Activated CD4-positive, alpha-beta T cell treated with anti-CD3 and anti-CD28 coated beads, Interleukin-2, amount 10 ng/mL, durations not matched to agents 7 days and 5 days (primary cell): ENCODE results near the gene DDB1. TPM values are rescaled to one million over a fixed set of nuclear protein-coding genes. Genes with fewer than 3 reads are reported as not detected.
A peak's percentile ranks its signal among the peaks of the same experiment; 100 is the strongest.

Source experiments
- CTCF ChIA-PET: fragments of 350-600 bp; sonication (Branson Sonifier 250); formaldehyde crosslinking; loops from one replicate; lab custom pipeline; 2021; ENCODE audit warnings: antibody characterized with exemption; lab: Charles Lee
- POLR2A ChIA-PET: fragments of 350-600 bp; sonication (Branson Sonifier 250); formaldehyde crosslinking; loops from one replicate; lab custom pipeline; 2021; ENCODE audit warnings: antibody characterized with exemption; lab: Charles Lee
- DNase-seq: peaks from one replicate; pipeline ENCODE4 v3.0.0-alpha.2; 2020
- H3K27ac Mint-ChIP-seq: one replicate; pipeline ENCODE4 v1.8.0; 2021; ENCODE audit warnings: mild to moderate bottlenecking, moderate library complexity, mixed read lengths
- H3K27me3 Mint-ChIP-seq: one replicate; pipeline ENCODE4 v1.8.0; 2021; ENCODE audit warnings: mixed read lengths
- H3K36me3 Mint-ChIP-seq: one replicate; pipeline ENCODE4 v1.8.0; 2021; ENCODE audit warnings: low read depth, mixed read lengths
- H3K4me1 Mint-ChIP-seq: one replicate; pipeline ENCODE4 v1.8.0; 2021; ENCODE audit warnings: mixed read lengths
- H3K4me3 Mint-ChIP-seq: one replicate; pipeline ENCODE4 v1.8.0; 2021; ENCODE audit warnings: mild to moderate bottlenecking, moderate library complexity, mixed read lengths
- H3K9me3 Mint-ChIP-seq: one replicate; pipeline ENCODE4 v1.8.0; 2021; ENCODE audit warnings: mixed read lengths
- total RNA-seq, 2 experiments: library from RNA; stranded (reverse); gene quantifications; one replicate each; pipeline ENCODE4 v1.2.3, GENCODE V29; 2021

Gene DDB1
- total RNA-seq, 2 experiments from 2014 or later, result 207 to 222 TPM

DNA sequence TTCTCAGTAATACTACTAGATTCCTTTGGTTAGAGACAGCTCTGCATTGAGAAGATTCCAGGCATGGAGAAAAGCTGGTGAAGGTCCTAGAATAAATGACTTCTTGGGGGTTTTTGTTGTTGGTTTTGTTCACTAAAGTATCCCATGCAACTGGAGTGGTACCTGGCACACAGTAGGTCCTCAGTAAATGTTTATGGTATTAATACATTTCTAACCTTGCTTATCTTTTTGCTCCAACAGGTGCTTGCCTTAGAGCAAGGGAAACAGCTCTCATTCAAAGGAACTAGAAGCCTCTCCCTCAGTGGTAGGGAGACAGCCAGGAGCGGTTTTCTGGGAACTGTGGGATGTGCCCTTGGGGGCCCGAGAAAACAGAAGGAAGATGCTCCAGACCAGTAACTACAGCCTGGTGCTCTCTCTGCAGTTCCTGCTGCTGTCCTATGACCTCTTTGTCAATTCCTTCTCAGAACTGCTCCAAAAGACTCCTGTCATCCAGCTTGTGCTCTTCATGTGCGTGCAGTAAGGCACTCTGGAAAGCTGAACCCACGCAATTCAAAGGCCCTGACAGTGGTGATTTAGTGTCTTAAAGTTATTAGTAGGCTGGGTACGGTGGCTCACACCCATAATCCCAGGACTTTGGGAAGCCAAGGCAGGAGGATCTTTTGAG is 31.2 kb upstream of the DDB1 start:
- no peak for DNase-seq
- CTCF ChIA-PET, result interaction anchor here (1.0 to 4.9 kb wide), 5 partner anchors 11 to 29 kb away, joined by 3 to 53 read pairs (median 4); no protein-coding TSS in a partner anchor
- peak overlapping the region; percentile 99 for H3K27ac Mint-ChIP-seq
- H3K27me3 Mint-ChIP-seq, result no peaks in the 10 kb centered on the region
- peak overlapping the region; percentile 100 for H3K4me3 Mint-ChIP-seq
- POLR2A ChIA-PET, result no interaction called here
- H3K36me3 Mint-ChIP-seq, result peaks cover 37% of the 10 kb centered on the region
- no peaks in the 10 kb centered on the region for H3K9me3 Mint-ChIP-seq
- H3K4me1 Mint-ChIP-seq, result peaks cover 40% of the 10 kb centered on the region

DNA sequence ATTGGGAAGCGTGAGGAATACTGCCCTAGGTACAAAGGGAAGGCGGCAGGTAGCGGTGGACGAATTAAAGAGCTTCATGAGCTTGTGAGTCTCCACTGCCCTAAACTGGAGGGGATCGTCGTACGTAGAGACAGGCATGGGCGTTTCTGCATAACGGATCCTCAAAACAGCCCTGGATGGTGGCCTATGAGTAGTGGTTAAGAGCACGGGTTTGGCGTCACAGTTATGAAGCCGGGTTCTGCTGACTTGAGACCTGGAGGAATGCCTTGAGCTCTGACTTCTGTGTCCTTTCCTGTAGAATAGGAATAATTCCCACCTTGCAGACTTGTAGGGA is 29.6 kb upstream of the DDB1 start:
- H3K4me3 Mint-ChIP-seq, result peak overlapping the region; percentile 100
- peak; percentile 56 for DNase-seq
- no peaks in the 10 kb centered on the region for H3K9me3 Mint-ChIP-seq
- POLR2A ChIA-PET, result interaction anchor here (0.6 to 1.2 kb wide), 3 partner anchors 8 to 29 kb away, joined by 3 to 5 read pairs (median 3); partner anchors contain the start of genes DDB1 and TKFC
- peaks cover 40% of the 10 kb centered on the region for H3K4me1 Mint-ChIP-seq
- no peaks in the 10 kb centered on the region for H3K27me3 Mint-ChIP-seq
- CTCF ChIA-PET, result interaction anchor here (0.6 to 4.9 kb wide), 9 partner anchors 10 to 528 kb away, joined by 3 to 53 read pairs (median 4); no protein-coding TSS in a partner anchor
- peaks cover 28% of the 10 kb centered on the region for H3K36me3 Mint-ChIP-seq
- H3K27ac Mint-ChIP-seq, result peak overlapping the region; percentile 99

DNA sequence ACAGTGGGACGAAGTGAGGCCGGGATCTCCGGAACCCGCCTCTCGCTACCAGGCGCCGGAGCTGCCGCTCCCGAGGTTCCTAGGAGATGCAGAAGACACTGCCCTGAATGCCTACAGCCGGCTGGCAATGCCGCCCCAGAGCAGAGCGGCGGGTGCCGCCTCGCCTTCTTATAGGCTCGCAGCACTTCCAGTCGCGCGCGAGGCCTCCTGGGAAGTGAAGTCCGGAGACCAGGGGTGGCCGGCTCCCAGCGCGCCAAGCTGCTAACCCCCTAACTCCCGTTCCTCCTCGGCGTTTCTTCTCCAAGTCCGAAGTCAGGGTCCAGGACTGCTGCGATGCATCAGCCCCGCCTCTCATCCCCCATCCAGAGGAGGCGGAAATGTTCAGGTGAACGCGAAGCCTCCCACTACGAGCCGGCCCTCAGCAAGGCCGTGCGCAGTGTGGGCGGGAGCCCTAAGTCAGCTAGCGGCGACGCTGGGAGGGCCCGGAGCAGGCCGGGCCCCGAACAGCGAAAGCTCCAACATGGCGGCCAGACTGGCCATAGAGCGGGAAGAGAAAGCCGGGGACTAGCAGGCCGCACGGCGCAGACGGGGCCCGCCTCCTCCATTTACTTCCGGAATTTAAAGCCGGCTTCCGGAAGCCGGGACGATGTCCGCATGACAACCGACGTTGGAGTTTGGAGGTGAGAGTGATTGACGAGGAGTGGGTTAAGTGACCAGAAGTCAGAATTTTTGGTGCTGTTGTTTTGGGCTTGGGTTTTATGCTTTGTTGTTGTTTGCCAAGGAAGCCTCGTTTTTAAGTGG is 29.0 kb upstream of the DDB1 start, which contains the start of the genes CYB561A3 and TMEM138:
TSS of gene CYB561A3 (minus strand) at position 142 of the 801 bp plus-strand sequence. CDS start 5,169 bp downstream, outside the sequence.
TSS of gene TMEM138 (plus strand) at position 634 of the 801 bp plus-strand sequence. CDS start 2,017 bp downstream, outside the sequence.
- H3K27me3 Mint-ChIP-seq, result no peaks in the 10 kb centered on the region
- CTCF ChIA-PET, result interaction anchor here (0.5 to 4.9 kb wide), 16 partner anchors 11 to 1443 kb away, joined by 3 to 53 read pairs (median 4); partner anchors contain the start of gene TMEM216
- peak within 1 kb of the TSS; percentile 99 for H3K27ac Mint-ChIP-seq

DNA sequence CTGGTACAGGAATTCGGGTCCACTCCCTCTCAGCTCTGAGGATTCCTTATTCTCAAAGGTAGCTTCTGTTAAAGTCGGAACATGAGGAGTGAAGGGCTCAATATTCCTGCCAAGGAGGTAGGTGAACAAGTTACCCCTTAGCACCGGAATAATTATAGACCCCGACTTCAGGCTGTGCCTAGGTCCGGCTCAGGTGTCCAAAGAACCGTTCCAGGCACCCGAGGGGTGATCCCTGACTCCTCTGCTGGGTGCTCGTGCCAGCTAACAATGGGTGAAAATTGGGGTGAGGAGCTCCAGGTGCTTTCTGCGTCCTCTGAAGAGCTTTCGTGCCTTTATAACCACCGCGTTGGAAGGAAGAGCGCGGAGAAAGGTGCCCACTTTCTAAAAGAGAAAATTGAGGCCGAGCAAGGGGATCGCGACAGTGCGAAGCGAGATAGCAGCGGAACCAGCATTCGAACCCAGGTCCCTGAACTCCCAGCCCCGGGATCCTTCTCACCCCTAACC is 28.4 kb upstream of the DDB1 start:
- peaks cover 27% of the 10 kb centered on the region for H3K36me3 Mint-ChIP-seq
- H3K27me3 Mint-ChIP-seq, result no peaks in the 10 kb centered on the region
- H3K27ac Mint-ChIP-seq, result peak overlapping the region; percentile 99
- H3K4me3 Mint-ChIP-seq, result peak overlapping the region; percentile 100
- ChIA-PET CTCF (interaction anchor here (0.6 to 4.9 kb wide), 10 partner anchors 13 to 235 kb away, joined by 3 to 53 read pairs (median 4); partner anchors contain the start of gene TMEM216), POLR2A (interaction anchor here (0.5 to 0.8 kb wide), 2 partner anchors 25 to 774 kb away, joined by 3 to 8 read pairs; no protein-coding TSS in a partner anchor)
- no peaks in the 10 kb centered on the region for H3K9me3 Mint-ChIP-seq
- H3K4me1 Mint-ChIP-seq, result peaks cover 45% of the 10 kb centered on the region
- DNase-seq, result no peak

More for the DNA sequence above, 29.0 kb upstream of the DDB1 start, which contains the start of the genes CYB561A3 and TMEM138:
- Mint-ChIP-seq H3K4me3 (peak within 1 kb of the TSS; percentile 100), H3K36me3 (peaks cover 25% of the 10 kb centered on the region), H3K4me1 (peaks cover 45% of the 10 kb centered on the region), H3K9me3 (no peaks in the 10 kb centered on the region)
- peak; percentile 93 for DNase-seq
- POLR2A ChIA-PET, result interaction anchor here (0.6 to 1.2 kb wide), 5 partner anchors 7 to 72 kb away, joined by 3 to 5 read pairs (median 3); partner anchors contain the start of genes DDB1 and TKFC

DNA sequence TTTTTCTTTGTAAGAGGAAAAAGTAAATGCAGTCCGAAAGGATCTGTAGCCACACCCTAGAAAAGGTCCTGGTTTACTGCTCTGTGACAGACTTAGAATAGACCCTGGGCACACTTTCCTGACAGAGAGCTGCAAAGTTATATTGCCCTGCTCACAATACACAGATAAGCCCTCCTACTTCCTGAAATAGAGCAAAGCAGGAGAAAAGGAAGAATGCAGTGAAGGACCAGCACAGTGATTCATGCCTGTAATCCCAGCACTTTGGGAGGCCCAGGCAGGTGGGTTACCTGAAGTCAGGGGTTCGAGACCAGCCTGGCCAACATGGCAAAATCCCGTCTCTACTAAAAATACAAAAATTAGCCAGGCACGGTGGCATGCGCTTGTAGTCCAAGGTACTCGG is 26.6 kb upstream of the DDB1 start:
- no peaks in the 10 kb centered on the region for H3K27me3 Mint-ChIP-seq
- ChIA-PET POLR2A (no interaction called here), CTCF (interaction anchor here (1.1 to 4.9 kb wide), 4 partner anchors 24 to 32 kb away, joined by 3 to 53 read pairs (median 4); no protein-coding TSS in a partner anchor)
- no peaks in the 10 kb centered on the region for H3K9me3 Mint-ChIP-seq
- peak overlapping the region; percentile 50 for H3K27ac Mint-ChIP-seq
- H3K4me1 Mint-ChIP-seq, result peaks cover 45% of the 10 kb centered on the region
- no peak for DNase-seq
- H3K4me3 Mint-ChIP-seq, result peak overlapping the region; percentile 13
- H3K36me3 Mint-ChIP-seq, result peaks cover 25% of the 10 kb centered on the region

DNA sequence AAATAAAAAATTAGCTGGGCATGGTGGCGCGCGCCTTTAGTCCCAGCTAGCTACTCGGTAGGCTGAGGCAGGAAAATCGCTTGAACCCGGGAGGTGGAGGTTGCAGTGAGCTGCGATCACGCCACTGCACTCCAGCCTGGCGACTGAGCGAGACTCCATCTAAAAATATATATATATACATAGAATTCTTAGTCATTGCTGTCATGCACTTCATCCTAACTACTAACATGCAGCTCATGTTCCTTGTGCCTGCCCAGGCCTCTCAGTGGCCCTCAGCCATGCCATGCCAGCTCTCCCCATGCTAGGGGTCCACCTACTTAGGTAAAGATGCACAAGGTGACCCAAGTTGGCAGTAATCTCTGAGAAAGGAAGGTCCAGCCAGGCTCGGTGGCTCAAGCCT is 25.7 kb upstream of the DDB1 start:
- Mint-ChIP-seq H3K9me3 (no peaks in the 10 kb centered on the region), H3K4me1 (peaks cover 40% of the 10 kb centered on the region), H3K27ac (no peak overlapping the region), H3K27me3 (no peaks in the 10 kb centered on the region), H3K4me3 (no peak overlapping the region), H3K36me3 (peaks cover 17% of the 10 kb centered on the region)
- POLR2A ChIA-PET, result no interaction called here
- DNase-seq, result no peak
- CTCF ChIA-PET, result interaction anchor here (0.7 to 4.2 kb wide), 4 partner anchors 10 to 27 kb away, joined by 3 to 33 read pairs (median 4); partner anchors contain the start of genes DDB1 and TKFC

DNA sequence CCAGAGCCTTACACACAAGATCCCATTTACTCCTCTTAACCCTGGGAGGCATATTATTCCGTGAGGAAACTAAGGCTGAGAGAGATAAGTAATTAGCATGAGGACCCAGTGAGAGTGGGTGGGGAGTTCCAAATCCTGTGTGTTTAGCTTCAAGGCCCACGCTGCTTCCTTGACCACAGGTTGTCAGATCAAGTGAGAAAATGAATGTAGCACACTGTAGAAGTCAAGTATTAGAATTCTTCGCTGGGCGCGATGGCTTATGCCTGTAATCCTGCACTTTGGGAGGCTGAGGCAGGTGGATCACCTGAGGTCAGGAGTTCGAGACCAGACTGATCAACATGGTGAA is 25.0 kb upstream of the DDB1 start:
- Mint-ChIP-seq H3K27ac (no peak overlapping the region), H3K27me3 (no peaks in the 10 kb centered on the region), H3K9me3 (no peaks in the 10 kb centered on the region), H3K4me3 (no peak overlapping the region), H3K4me1 (peaks cover 33% of the 10 kb centered on the region), H3K36me3 (peaks cover 21% of the 10 kb centered on the region)
- POLR2A ChIA-PET, result no interaction called here
- no peak for DNase-seq
- CTCF ChIA-PET, result interaction anchor here (0.5 to 4.2 kb wide), 4 partner anchors 9 to 402 kb away, joined by 4 to 33 read pairs (median 4); partner anchors contain the start of genes DDB1 and TKFC

DNA sequence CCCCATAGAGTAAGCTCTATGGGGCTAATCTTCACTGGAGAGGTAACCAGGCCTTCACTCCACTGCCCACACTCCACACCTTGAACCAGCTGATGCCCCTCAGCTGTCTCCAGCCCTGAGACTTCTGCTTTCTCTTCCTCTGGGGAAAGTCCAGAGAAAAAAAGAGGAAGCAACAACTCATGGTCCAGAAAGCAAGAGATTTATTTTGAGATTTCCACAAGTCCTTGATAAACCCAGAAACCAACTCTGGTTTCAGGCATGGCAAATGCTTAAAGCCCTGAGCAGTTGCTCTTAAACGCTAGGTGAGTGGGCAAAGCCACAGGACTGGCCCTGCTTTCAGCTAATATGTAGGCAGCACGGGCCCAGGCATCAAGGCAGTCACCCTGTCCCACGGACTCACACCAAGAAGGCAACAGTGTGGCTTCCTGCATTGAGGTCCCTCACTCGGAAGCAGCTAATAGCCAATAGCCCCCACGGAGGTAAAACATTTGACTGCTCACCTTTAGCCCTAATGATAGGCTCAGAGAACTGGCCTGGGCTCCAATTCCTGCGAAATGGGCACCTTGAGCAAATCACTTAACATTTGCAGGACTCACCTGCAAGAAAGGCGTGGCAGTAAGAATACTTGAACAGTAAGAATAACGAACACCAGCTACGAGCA is 24.5 kb upstream of the DDB1 start:
- H3K9me3 Mint-ChIP-seq, result no peaks in the 10 kb centered on the region
- ChIA-PET POLR2A (no interaction called here), CTCF (interaction anchor here (0.6 to 4.2 kb wide), 5 partner anchors 9 to 442 kb away, joined by 3 to 33 read pairs (median 4); partner anchors contain the start of genes DDB1 and TKFC)
- no peaks in the 10 kb centered on the region for H3K27me3 Mint-ChIP-seq
- H3K27ac Mint-ChIP-seq, result no peak overlapping the region
- no peak overlapping the region for H3K4me3 Mint-ChIP-seq
- no peak for DNase-seq
- H3K4me1 Mint-ChIP-seq, result peaks cover 28% of the 10 kb centered on the region
- peaks cover 21% of the 10 kb centered on the region for H3K36me3 Mint-ChIP-seq

DNA sequence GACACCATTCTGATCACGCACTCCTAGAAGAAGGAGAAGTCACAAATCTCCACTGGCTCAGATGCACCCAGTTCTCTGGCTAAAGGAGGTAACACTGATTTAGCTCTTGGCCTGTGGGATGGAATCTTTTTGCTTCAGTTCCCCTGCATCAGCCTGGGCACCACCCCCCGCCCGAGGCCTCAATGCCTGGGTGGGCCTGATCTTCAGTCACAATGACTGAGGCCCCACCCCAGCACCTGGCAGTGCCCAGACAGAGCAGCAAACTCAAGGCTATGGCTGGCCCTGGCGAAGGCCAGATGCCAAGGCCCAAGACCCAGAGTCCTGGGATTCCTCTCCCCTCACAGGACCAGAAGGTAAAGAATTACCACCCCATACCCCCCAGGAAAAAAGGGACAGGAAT is 23.8 kb upstream of the DDB1 start:
- no peak for DNase-seq
- Mint-ChIP-seq H3K27ac (no peak overlapping the region), H3K4me1 (peaks cover 26% of the 10 kb centered on the region), H3K36me3 (peaks cover 21% of the 10 kb centered on the region), H3K27me3 (no peaks in the 10 kb centered on the region), H3K4me3 (no peak overlapping the region), H3K9me3 (no peaks in the 10 kb centered on the region)
- ChIA-PET CTCF (interaction anchor here (0.6 to 4.2 kb wide), 6 partner anchors 8 to 441 kb away, joined by 3 to 33 read pairs (median 4); partner anchors contain the start of genes DDB1 and TKFC), POLR2A (no interaction called here)

DNA sequence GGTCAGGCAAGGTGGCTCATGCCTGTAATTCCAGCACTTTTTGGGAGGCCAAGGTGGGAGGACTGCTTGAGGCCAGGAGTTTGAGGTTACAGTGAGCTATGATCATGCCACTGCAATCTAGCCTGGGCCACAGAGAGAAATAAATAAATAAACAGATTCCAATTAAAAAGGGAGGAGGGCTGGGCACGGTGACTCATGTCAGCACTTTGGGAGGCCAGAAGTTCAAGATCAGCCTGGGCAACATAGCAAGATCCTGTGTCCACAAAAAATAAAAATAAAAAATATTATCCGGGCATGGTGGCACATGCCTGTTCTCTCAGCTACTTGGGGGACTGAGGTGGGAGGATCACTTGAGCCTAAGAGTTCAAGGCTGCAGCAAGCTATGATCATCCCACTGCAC is 21.3 kb upstream of the DDB1 start:
- peak overlapping the region; percentile 27 for H3K27ac Mint-ChIP-seq
- POLR2A ChIA-PET, result interaction anchor here (0.7 kb wide), 1 partner anchor 8 kb away, joined by 3 read pairs; the partner anchor contains the start of gene TMEM138
- no peak for DNase-seq
- no peaks in the 10 kb centered on the region for H3K9me3 Mint-ChIP-seq
- no peaks in the 10 kb centered on the region for H3K27me3 Mint-ChIP-seq
- H3K36me3 Mint-ChIP-seq, result peaks cover 25% of the 10 kb centered on the region
- H3K4me1 Mint-ChIP-seq, result peaks cover 12% of the 10 kb centered on the region
- CTCF ChIA-PET, result interaction anchor here (0.6 to 3.4 kb wide), 4 partner anchors 19 to 33 kb away, joined by 3 to 24 read pairs (median 10); no protein-coding TSS in a partner anchor
- no peak overlapping the region for H3K4me3 Mint-ChIP-seq

DNA sequence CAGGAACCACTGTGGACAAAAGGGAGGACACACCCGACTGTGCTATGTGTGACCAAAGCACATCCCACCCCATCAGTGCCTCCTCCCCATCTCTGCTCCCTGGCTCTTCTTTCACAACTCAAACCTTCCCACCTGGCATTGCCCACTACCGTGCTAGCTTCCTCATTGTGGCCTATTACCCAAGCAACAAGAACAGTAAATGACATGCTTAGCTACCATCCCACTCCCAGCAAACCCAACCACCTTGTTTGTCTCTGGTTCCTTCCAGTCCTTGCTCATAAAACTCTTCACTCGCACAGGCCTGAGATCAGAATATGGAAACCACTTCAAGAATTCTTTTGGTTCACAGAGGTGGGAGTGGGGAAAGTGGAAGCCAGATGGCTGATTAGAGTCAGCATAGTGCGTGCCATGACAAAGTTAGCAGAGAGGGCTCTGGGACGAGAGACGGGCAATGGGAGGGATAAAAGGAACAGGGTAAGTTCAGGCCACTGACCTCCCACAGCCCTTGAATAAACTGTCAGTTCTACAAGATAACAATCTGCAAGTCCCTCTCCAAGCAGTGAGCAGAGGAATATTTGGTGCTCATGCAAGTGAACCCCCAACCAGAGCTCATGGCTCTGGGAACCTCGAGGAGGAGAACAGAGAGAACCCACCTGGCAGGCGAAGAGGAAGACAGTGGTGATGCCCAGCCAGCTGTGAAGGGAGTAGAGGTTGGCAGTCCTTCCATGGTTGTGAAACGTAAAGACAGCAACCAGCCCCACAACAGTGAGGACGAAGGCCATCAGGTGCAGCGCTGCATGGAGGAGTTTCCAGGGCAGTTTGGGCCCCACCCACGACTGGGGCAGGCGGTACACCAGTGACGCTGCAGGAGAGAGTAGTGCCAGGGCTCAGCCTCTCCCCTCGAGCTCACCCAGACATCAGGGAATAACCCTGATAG is 20.5 kb upstream of the DDB1 start:
- H3K4me1 Mint-ChIP-seq, result peaks cover 11% of the 10 kb centered on the region
- H3K36me3 Mint-ChIP-seq, result peaks cover 25% of the 10 kb centered on the region
- no peaks in the 10 kb centered on the region for H3K9me3 Mint-ChIP-seq
- no peaks in the 10 kb centered on the region for H3K27me3 Mint-ChIP-seq
- no peak overlapping the region for H3K4me3 Mint-ChIP-seq
- CTCF ChIA-PET, result interaction anchor here (0.7 to 3.4 kb wide), 3 partner anchors 18 to 32 kb away, joined by 5 to 24 read pairs (median 14); no protein-coding TSS in a partner anchor
- POLR2A ChIA-PET, result no interaction called here
- DNase-seq, result no peak
- no peak overlapping the region for H3K27ac Mint-ChIP-seq
